ENCODE results near the gene EVL.

Gene EVL

DNA sequence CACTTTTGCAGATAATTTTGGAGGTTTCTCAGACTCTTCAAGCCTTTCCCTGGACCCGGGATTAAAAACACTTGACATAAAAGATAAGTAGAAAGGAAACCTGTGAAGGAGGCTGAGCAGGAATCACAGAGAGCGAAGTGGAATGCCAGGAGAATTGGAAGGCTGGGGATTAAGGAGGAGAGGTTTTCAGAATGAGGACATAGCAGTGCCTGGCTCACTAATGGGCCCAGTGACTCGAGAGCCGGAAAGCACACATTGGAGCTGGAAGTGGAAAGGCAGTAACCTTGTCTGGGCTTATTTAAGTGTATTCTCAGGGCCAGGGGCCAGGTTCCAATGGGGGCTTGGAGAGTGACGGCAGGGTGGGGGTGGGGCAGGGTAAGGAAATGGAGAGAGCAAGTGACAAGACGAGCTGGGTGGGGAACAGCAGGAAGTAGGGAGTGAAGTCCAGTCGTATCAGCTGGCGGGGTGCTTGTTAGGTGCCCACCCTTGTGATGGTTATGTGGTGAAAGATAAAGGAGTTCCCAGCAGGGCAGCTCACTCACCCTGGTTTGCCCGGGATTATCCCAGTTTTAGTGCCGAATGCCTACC, 13.1 kb downstream of the EVL start:
- H3K36me3 Mint-ChIP-seq (ENCODE audit: low read depth), result peaks cover 66% of the 10 kb centered on the region
- peaks cover 97% of the 10 kb centered on the region for H3K4me1 Mint-ChIP-seq (ENCODE audit: low read depth)
- H3K27ac Mint-ChIP-seq, result peak overlapping the region; percentile 98
- no peaks in the 10 kb centered on the region for H3K9me3 Mint-ChIP-seq
- peak overlapping the region; percentile 70 for H3K4me3 Mint-ChIP-seq
- DNase-seq, result no peak
- no peaks in the 10 kb centered on the region for H3K27me3 Mint-ChIP-seq

DNA sequence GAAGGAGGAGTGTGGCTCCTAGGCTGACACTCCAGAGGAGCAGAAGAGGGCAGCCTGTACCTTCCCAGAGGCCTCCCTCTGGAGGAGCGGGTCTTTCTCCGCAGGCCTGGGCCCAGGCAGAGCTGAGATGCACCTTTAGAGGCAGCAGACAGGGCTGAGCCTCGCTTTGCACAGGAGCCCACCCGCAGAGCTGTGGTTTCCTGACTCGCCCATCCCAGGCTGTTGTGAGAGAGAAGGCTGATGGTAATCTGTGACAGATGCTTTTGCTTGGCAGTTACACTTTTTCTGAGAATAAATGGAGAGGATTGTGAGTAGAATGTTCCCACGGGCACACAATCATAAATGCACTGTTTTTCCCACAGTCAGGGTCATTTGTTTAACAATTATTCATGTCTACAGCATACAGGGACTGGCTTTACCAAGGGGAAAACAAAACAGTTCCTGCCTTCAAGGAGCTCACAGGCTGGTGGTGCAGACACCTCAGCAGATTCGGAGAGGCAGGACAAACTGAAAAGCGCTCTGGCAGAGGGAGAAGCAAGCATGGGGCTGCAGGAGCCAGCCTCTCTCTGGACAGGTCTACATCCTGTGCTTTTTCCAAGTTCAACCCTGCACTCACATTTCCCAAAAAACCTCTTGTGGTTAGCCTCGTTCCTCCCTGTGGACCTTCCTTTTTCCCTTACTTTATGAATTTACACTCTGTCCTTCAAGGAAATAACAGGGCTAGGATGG, 13.9 kb downstream of the EVL start:
- Mint-ChIP-seq H3K36me3 (ENCODE audit: low read depth) (peaks cover 67% of the 10 kb centered on the region), H3K4me3 (peak overlapping the region; percentile 70), H3K4me1 (ENCODE audit: low read depth) (peaks cover 97% of the 10 kb centered on the region), H3K27me3 (no peaks in the 10 kb centered on the region), H3K27ac (peak overlapping the region; percentile 98), H3K9me3 (no peaks in the 10 kb centered on the region)
- peak; percentile 79 for DNase-seq

DNA sequence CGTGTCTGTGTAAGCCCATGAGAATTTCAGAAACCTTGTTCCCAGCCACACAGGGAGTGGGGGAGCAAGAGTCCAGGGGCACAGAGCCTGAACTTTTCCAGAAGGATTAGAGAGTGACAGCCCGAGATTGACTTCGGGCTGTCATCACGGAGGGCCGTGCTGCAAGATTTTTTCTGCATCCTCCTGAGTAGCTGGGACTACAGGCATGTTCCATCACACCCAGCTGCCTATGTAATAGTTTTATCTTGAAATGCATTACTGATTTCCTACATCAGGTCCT, 14.4 kb downstream of the EVL start:
- peak overlapping the region; percentile 98 for H3K27ac Mint-ChIP-seq
- H3K4me3 Mint-ChIP-seq, result peak overlapping the region; percentile 70
- peaks cover 67% of the 10 kb centered on the region for H3K36me3 Mint-ChIP-seq (ENCODE audit: low read depth)
- peaks cover 97% of the 10 kb centered on the region for H3K4me1 Mint-ChIP-seq (ENCODE audit: low read depth)
- H3K9me3 Mint-ChIP-seq, result no peaks in the 10 kb centered on the region
- no peak for DNase-seq
- H3K27me3 Mint-ChIP-seq, result no peaks in the 10 kb centered on the region

DNA sequence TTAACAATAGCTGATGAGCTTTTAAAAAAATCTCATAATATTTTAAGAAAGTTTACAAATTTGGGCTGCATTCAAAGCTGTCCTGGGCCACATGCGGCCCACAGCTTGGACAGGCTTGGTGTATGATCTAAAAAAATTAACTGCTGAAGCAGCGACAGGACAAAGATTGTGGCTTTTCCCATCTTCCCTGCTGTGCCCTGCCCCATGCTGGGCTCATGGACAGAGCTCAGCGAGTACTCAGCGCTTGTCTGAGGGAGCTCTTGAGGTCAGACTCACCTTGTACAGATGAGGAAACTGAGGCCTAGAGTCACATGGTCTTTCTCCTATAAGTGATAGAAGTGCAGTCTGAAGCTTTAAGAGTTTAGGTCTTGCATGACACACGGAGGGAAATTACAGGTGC, 15.0 kb downstream of the EVL start:
- Mint-ChIP-seq H3K36me3 (ENCODE audit: low read depth) (peaks cover 67% of the 10 kb centered on the region), H3K27me3 (no peaks in the 10 kb centered on the region), H3K9me3 (no peaks in the 10 kb centered on the region), H3K27ac (peak overlapping the region; percentile 98), H3K4me1 (ENCODE audit: low read depth) (peaks cover 97% of the 10 kb centered on the region), H3K4me3 (peak overlapping the region; percentile 70)
- no peak for DNase-seq

DNA sequence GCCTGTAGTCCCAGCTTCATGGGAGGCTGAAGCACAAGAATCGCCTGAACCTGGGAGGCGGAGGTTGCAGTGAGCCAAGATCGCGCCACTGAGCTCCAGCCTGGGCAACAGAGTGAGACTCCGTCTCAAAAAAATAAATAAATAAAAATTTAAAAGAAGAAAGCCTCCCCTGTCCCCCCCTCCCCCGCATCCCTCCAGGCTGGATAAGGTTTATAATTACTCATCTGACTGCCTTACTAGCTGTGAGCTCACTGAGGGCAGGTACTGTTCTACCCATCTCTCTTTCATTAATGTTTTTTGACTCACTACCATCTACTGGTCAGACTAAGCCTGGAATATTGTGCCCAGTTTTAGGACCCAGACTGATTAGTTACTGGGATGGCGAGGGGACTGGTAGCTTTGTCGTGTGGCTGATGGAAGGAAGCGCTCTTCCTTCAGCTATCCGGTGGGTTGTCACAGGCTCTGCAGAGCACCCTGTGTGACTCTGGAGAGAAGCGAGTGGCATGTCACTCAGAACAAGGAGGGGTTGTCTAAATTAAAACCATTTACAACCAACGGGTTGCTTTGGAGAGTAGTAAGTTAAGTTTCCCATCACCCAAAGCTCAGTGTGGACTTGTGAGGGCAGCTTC, 16.9 kb downstream of the EVL start:
- Mint-ChIP-seq H3K4me1 (ENCODE audit: low read depth) (peaks cover 94% of the 10 kb centered on the region), H3K27me3 (no peaks in the 10 kb centered on the region), H3K9me3 (no peaks in the 10 kb centered on the region), H3K36me3 (ENCODE audit: low read depth) (peaks cover 72% of the 10 kb centered on the region), H3K4me3 (peak overlapping the region; percentile 69), H3K27ac (peak overlapping the region; percentile 97)
- DNase-seq, result no peak

DNA sequence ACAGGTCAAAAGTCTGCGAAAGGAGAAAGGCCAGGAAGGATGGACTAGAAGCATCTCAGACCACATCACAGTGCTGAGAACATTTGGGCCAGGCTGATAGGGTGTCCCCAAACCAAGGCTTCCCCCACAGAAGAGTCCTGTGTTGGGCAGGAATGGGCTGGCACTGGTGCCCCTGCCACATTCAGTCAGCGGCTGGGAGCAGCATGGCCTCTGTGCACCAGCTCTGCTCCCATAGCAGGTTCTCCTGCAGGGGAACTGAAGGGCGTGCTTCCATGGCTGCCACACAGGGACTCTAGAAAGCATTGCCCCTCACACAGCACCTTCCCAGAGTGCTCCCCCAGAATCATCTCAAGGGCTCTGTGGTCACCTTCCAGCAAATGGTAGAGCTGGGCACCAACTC, 17.5 kb downstream of the EVL start:
- DNase-seq, result no peak
- no peaks in the 10 kb centered on the region for H3K9me3 Mint-ChIP-seq
- peak overlapping the region; percentile 67 for H3K4me3 Mint-ChIP-seq
- H3K4me1 Mint-ChIP-seq (ENCODE audit: low read depth), result peaks cover 93% of the 10 kb centered on the region
- H3K27ac Mint-ChIP-seq, result peak overlapping the region; percentile 97
- H3K27me3 Mint-ChIP-seq, result no peaks in the 10 kb centered on the region
- peaks cover 75% of the 10 kb centered on the region for H3K36me3 Mint-ChIP-seq (ENCODE audit: low read depth)

DNA sequence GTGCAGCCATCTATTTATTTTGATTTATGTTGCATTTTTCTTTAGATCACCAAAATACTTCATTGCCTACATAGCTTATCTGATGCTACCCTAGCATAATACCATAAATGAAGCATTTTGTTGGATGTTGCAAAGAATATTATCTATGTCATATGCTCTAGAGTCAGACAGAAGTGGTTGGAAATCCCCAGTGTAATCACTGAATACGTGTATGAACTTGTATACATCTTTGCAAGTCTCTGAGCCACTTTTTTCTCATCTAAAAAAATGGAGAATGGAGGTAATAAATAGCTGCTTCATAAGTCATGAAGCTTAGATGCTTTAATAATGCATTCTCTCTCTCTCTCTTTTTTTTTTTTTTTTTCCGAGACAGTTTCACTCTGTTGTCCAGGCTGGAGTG, 18.5 kb downstream of the EVL start:
- peaks cover 80% of the 10 kb centered on the region for H3K36me3 Mint-ChIP-seq (ENCODE audit: low read depth)
- H3K4me1 Mint-ChIP-seq (ENCODE audit: low read depth), result peaks cover 94% of the 10 kb centered on the region
- no peaks in the 10 kb centered on the region for H3K9me3 Mint-ChIP-seq
- no peaks in the 10 kb centered on the region for H3K27me3 Mint-ChIP-seq
- no peak for DNase-seq
- H3K4me3 Mint-ChIP-seq, result peak overlapping the region; percentile 67
- peak overlapping the region; percentile 97 for H3K27ac Mint-ChIP-seq

DNA sequence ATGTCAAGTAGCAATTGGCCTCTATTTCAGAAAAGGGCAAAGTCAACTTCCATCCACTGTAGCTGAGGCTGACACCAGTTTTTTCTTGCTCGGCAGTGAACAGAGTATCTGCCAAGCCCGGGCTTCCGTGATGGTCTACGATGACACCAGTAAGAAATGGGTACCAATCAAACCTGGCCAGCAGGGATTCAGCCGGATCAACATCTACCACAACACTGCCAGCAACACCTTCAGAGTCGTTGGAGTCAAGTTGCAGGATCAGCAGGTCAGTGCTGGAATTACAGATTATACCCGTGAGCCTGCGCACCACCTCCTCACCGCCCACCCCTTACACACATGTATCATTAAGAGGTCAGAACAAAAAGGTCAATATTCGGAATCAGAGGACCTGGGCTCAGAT, 19.4 kb downstream of the EVL start:
- Mint-ChIP-seq H3K27me3 (no peaks in the 10 kb centered on the region), H3K4me3 (peak overlapping the region; percentile 31), H3K27ac (peak overlapping the region; percentile 97), H3K9me3 (no peaks in the 10 kb centered on the region), H3K36me3 (ENCODE audit: low read depth) (peaks cover 83% of the 10 kb centered on the region), H3K4me1 (ENCODE audit: low read depth) (peaks cover 94% of the 10 kb centered on the region)
- DNase-seq, result no peak

DNA sequence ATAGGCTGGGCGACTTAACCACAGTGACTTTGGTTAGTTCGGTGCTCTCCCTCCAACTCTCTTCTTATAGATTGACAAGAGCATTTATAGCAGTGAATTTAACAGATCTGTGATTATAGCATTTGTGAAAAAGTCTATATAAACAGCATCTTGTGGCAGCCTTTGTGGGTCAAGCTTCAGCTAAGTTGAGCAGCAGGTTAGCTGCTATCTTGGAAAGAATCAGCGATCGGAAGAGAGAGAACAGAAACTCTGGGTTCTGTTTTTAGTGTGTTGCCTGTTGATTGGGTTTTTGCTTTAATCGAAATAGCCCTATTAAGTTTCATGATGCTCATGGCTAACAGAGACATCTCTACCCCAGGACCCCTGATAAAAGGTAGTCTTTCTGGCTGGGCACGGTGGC, 20.2 kb downstream of the EVL start:
- H3K27me3 Mint-ChIP-seq, result no peaks in the 10 kb centered on the region
- H3K4me3 Mint-ChIP-seq, result peak overlapping the region; percentile 30
- H3K9me3 Mint-ChIP-seq, result no peaks in the 10 kb centered on the region
- peaks cover 93% of the 10 kb centered on the region for H3K4me1 Mint-ChIP-seq (ENCODE audit: low read depth)
- peaks cover 82% of the 10 kb centered on the region for H3K36me3 Mint-ChIP-seq (ENCODE audit: low read depth)
- peak overlapping the region; percentile 97 for H3K27ac Mint-ChIP-seq
- DNase-seq, result no peak

DNA sequence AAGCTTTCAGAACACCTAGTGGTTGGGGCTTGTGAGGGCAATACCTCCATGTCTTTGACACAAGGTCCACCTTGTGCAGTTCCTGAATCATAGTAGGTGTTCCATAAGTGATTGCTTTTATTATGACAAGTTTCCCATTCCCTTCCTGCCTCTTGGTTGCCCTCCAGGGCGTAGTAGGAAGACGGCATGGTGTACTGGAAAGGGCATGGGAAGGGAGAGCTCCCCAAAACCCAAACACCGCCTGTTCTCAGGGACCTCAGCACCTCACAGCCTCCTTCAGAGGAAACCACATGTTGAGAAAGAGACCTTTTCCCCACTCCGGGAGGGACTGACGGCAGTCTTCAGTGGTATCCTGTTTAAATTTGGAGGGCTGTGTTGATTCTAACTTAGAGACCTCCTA, 21.1 kb downstream of the EVL start:
- peak; percentile 23 for DNase-seq
- H3K9me3 Mint-ChIP-seq, result no peaks in the 10 kb centered on the region
- H3K36me3 Mint-ChIP-seq (ENCODE audit: low read depth), result peaks cover 89% of the 10 kb centered on the region
- H3K4me1 Mint-ChIP-seq (ENCODE audit: low read depth), result peaks cover 93% of the 10 kb centered on the region
- peak overlapping the region; percentile 97 for H3K27ac Mint-ChIP-seq
- H3K27me3 Mint-ChIP-seq, result no peaks in the 10 kb centered on the region
- H3K4me3 Mint-ChIP-seq, result peak overlapping the region; percentile 31

DNA sequence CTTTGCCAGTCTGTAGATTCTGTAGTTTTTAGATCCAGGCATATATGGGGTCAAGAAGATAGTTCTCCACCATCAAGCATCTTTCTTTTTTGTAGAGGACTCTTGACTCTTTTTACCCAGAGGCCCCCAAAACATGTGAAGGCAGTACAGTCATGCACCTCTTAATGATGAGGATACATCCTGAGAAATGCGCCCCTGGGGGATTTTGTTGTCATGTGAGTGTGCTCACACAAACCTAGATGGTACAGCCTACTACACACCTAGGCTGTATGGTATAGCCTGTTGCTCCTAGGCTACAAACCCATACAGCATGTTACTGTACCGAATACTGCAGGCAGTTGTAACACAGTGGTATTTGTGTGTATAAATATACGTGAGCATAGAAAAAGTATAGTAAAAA, 23.0 kb downstream of the EVL start:
- Mint-ChIP-seq H3K27ac (peak overlapping the region; percentile 90), H3K36me3 (ENCODE audit: low read depth) (peaks cover 96% of the 10 kb centered on the region), H3K4me3 (no peak overlapping the region), H3K4me1 (ENCODE audit: low read depth) (peaks cover 92% of the 10 kb centered on the region), H3K9me3 (no peaks in the 10 kb centered on the region), H3K27me3 (no peaks in the 10 kb centered on the region)
- peak; percentile 26 for DNase-seq

DNA sequence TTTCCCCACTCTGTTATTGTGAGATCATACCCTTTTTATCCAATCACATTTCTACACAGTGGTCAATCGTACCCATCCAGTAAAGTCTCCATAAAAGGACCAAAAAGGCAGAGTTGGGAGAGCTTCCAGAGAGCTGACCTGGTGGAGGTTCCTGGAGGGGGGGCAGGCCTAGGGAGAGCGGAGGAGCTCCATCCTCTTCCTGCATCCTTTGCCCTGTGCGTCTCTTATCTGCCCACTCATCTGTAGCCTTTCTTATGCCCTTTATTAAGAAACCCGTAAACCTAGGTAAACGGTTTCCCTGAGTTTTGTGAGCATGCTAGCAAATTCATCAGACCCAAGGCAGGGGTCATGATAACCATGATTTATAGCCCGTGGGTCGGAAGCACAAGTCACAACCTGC, 26.2 kb downstream of the EVL start:
- no peaks in the 10 kb centered on the region for H3K27me3 Mint-ChIP-seq
- H3K4me1 Mint-ChIP-seq (ENCODE audit: low read depth), result peaks cover 91% of the 10 kb centered on the region
- no peaks in the 10 kb centered on the region for H3K9me3 Mint-ChIP-seq
- peak overlapping the region; percentile 34 for H3K4me3 Mint-ChIP-seq
- peak overlapping the region; percentile 87 for H3K27ac Mint-ChIP-seq
- H3K36me3 Mint-ChIP-seq (ENCODE audit: low read depth), result peaks cover 95% of the 10 kb centered on the region
- DNase-seq, result peak; percentile 35

DNA sequence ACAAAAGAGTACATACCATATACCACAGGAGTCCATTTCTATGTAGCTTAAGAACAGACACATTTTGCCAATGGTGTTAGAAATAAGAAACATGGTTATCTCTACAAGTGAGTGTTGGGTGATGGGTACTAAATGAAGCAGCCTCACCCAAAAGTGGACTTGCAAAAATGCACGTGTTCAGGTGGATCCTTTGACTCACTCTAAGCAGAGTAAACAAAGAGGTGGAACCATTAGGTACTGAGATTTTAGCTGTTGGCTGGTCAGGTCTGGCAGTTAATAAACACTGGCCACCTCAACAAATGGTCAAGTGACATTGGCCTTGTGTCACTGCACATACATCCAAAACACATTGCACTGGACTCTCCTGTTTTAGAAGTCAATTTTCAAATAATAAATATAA, 27.6 kb downstream of the EVL start:
- peaks cover 95% of the 10 kb centered on the region for H3K36me3 Mint-ChIP-seq (ENCODE audit: low read depth)
- no peak for DNase-seq
- H3K27me3 Mint-ChIP-seq, result no peaks in the 10 kb centered on the region
- H3K9me3 Mint-ChIP-seq, result no peaks in the 10 kb centered on the region
- no peak overlapping the region for H3K4me3 Mint-ChIP-seq
- H3K4me1 Mint-ChIP-seq (ENCODE audit: low read depth), result peaks cover 94% of the 10 kb centered on the region
- H3K27ac Mint-ChIP-seq, result peak overlapping the region; percentile 87

DNA sequence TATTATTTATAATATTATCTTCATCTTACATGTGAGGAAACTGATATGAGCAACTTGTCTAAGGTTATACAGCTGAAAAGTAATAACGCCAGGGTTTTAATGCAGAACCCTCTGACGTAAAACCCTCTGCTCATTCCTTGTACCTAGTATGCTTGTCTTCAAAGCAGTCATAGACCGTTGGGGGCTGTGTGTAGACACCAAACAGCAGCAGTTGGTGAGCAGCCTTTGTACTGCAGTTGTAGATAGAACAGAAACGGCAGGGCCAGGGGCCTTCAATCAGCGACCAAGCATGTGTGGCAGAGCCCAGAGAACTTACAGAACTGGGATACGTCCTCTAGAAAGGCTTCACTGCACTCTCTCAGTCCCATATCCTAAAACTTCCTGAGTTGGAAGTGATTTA, 28.1 kb downstream of the EVL start:
- Mint-ChIP-seq H3K27me3 (no peaks in the 10 kb centered on the region), H3K4me1 (ENCODE audit: low read depth) (peaks cover 94% of the 10 kb centered on the region), H3K36me3 (ENCODE audit: low read depth) (peaks cover 95% of the 10 kb centered on the region), H3K4me3 (no peak overlapping the region), H3K27ac (peak overlapping the region; percentile 82), H3K9me3 (no peaks in the 10 kb centered on the region)
- peak; percentile 32 for DNase-seq

DNA sequence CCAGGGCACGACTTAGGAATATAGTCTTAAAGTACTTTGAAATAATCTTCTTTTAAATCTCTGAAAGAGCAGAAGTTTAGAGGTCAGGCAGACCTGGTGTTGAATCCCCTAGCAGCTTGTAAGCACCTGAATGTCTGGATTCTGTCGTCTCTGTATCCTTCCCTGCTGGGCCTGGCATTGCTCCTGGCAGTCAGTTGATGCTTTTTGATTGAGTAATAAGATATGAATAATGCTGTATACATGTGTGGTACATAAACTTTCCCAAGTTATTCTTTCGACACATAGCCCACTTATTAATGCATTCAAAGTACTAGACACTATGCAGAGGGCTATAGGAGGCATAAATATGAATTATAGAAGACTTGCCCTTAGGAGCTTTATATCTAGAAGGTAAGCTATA, 31.4 kb downstream of the EVL start:
- H3K9me3 Mint-ChIP-seq, result no peaks in the 10 kb centered on the region
- H3K4me1 Mint-ChIP-seq (ENCODE audit: low read depth), result peaks cover 89% of the 10 kb centered on the region
- H3K27me3 Mint-ChIP-seq, result no peaks in the 10 kb centered on the region
- H3K27ac Mint-ChIP-seq, result peak overlapping the region; percentile 88
- H3K4me3 Mint-ChIP-seq, result no peak overlapping the region
- DNase-seq, result peak; percentile 17
- H3K36me3 Mint-ChIP-seq (ENCODE audit: low read depth), result peaks cover 91% of the 10 kb centered on the region
